Breast epithelium (tissue), 3 donors: ENCODE results near the gene STT3B.

Source experiments
- CTCF ChIP-seq, 3 donors: fragments of 450-650 bp; IDR thresholded peaks; one replicate each; pipeline ENCODE4 v1.5.1; 2016 to 2017; ENCODE audit warnings: antibody characterized with exemption in 3 of 3, mild to moderate bottlenecking in 3 of 3, moderate library complexity in 3 of 3
- POLR2A ChIP-seq: fragments of 450-650 bp; IDR thresholded peaks from one replicate; pipeline ENCODE4 v1.6.1; 2016; ENCODE audit warnings: antibody characterized with exemption, mild to moderate bottlenecking, moderate library complexity
- POLR2AphosphoS5 ChIP-seq, 3 donors: sonication (generic); formaldehyde crosslinking; IDR thresholded peaks; one replicate each; pipeline ENCODE4 v1.6.1; 2017; ENCODE audit warnings: antibody characterized with exemption in 3 of 3

DNA sequence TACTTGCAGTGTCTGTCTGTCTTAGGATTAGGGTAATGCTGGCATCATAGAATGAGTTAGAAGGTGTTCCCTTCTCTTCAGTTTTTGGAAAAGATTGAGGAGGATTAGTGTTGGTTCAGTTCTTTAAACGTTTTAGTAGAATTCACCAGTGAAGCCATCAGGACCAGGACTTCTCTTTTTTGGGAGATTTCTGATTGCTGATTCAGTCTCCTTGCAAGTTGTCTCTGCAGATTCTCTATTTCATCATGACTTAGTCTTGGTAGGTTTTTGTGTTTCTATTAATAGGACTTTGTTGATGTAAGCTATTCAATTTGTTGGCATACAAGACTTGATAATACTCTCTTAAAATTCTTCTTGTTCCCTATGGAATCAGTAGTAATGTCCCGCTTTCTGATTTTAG, 48.9 kb downstream of the STT3B start:
- no peak for TF ChIP-seq POLR2A
- TF ChIP-seq POLR2AphosphoS5 (IDR thresholded peaks at IDR 0.05) = no peak
- TF ChIP-seq CTCF (IDR thresholded peaks at IDR 0.05) = no peak
